ENCODE data around the gene DNAH5. TPM values are rescaled to one million over a fixed set of nuclear protein-coding genes. Genes with fewer than 3 reads are reported as not detected.

Gene DNAH5
- total RNA-seq, 6 donors from 2014 or later, result 5.0 to 47.3 (median 10.7) TPM

DNA sequence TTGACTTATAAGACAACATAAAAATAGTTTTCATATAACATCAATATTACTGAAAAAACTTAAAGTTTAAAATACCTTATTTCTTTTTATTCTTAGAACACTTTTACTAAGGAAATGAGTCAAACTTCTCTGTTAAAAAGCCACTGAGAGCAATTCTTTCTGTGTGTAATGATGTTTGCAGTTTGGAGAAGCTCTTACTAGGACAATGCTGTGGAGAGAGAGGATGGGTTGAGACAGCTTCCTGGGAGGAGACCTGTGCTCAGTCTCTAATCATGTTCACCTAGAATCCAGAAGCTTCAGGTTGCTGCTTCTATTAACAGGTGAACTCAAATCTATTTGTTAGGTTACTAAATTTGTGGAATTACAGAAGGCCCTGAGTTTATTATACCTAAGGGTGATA, 198.5 kb downstream of the DNAH5 start:
- H3K9me3 ChIP-seq, result no peaks in the 10 kb centered on the region
- TF ChIP-seq EP300 (IDR thresholded peaks at IDR 0.05), result no peak
- TF ChIP-seq POLR2A (IDR thresholded peaks at IDR 0.05), result no peak
- TF ChIP-seq, protein P1, sequence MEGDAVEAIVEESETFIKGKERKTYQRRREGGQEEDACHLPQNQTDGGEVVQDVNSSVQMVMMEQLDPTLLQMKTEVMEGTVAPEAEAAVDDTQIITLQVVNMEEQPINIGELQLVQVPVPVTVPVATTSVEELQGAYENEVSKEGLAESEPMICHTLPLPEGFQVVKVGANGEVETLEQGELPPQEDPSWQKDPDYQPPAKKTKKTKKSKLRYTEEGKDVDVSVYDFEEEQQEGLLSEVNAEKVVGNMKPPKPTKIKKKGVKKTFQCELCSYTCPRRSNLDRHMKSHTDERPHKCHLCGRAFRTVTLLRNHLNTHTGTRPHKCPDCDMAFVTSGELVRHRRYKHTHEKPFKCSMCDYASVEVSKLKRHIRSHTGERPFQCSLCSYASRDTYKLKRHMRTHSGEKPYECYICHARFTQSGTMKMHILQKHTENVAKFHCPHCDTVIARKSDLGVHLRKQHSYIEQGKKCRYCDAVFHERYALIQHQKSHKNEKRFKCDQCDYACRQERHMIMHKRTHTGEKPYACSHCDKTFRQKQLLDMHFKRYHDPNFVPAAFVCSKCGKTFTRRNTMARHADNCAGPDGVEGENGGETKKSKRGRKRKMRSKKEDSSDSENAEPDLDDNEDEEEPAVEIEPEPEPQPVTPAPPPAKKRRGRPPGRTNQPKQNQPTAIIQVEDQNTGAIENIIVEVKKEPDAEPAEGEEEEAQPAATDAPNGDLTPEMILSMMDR (IDR thresholded peaks at IDR 0.05), result no peak
- no peak for TF ChIP-seq POLR2AphosphoS5 (IDR thresholded peaks at IDR 0.05)
- ATAC-seq (ENCODE audit: low FRiP score in 2 of 2), result no peak
- H3K4me3 ChIP-seq, result no peak overlapping the region
- H3K36me3 ChIP-seq, result no peaks in the 10 kb centered on the region
- no peaks in the 10 kb centered on the region for H3K27me3 ChIP-seq
- no peak overlapping the region for H3K27ac ChIP-seq
- H3K4me1 ChIP-seq, result no peaks in the 10 kb centered on the region
- DNase-seq, result no peak

- ATAC-seq (ENCODE audit: low FRiP score in 2 of 2) (no peak), DNase-seq (no peak)
- no peaks in the 10 kb centered on the region for H3K4me1 ChIP-seq
- H3K9me3 ChIP-seq, result no peaks in the 10 kb centered on the region
- no peak overlapping the region for H3K4me3 ChIP-seq
- WGBS, 2 donors, result 40% methylated on average over 3 of the region's 3 CpGs
- no peaks in the 10 kb centered on the region for H3K36me3 ChIP-seq
- TF ChIP-seq POLR2A (IDR thresholded peaks at IDR 0.05) (no peak), POLR2AphosphoS5 (IDR thresholded peaks at IDR 0.05) (no peak), EP300 (IDR thresholded peaks at IDR 0.05) (no peak)
- TF ChIP-seq, protein P1 (IDR thresholded peaks at IDR 0.05), result no peak
- no peaks in the 10 kb centered on the region for H3K27me3 ChIP-seq
- H3K27ac ChIP-seq, result no peak overlapping the region
Measured at GRCh38 chr5:13745508-13745907, 199.0 kb downstream of the DNAH5 start.

DNA sequence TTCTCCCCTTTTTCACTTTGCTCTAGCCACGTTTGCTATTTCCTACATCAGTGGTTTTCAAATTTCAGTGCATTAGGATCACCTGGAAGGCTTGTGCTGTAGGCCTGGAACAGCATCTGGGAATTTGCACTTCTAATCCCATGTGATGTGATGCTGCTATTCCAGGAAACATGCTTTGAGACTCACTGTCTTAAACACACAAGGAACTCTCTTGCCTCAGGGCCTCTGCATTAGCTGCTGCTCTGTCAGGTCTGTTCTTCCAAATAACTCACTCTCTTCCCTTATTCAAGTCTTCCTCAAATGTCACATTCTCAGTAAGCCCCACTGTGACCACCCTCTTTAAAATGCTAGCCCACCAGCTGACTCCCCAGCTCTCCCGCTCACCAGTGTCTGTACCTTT, 204.0 kb downstream of the DNAH5 start:
- ATAC-seq (ENCODE audit: low FRiP score in 2 of 2) (no peak), DNase-seq (no peak)
- no peak for TF ChIP-seq POLR2A (IDR thresholded peaks at IDR 0.05)
- Histone ChIP-seq H3K9me3 (no peaks in the 10 kb centered on the region), H3K27ac (no peak overlapping the region), H3K4me3 (no peak overlapping the region), H3K27me3 (no peaks in the 10 kb centered on the region), H3K36me3 (no peaks in the 10 kb centered on the region), H3K4me1 (no peaks in the 10 kb centered on the region)
- WGBS, 2 donors, result 62 to 75% methylated on average over 2 of the region's 2 CpGs

DNA sequence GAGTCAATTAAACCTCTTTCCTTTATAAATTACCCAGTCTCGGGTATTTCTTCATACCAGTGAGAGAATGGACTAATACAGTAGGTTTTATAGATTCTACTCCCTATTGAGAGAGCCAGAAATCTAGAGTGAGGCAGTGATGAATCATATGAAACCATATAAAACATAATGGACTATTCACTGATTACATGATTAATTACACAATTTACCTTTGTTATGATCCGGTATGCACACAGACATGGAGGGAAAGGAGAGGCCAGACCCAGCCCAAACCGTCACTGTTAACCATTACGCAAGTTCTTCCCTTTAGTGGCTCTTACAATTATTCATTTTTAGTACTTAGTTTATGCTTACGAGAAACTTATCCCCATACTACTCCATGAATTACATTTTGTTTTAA, 205.0 kb downstream of the DNAH5 start:
- no peaks in the 10 kb centered on the region for H3K36me3 ChIP-seq
- H3K4me1 ChIP-seq, result no peaks in the 10 kb centered on the region
- no peak overlapping the region for H3K27ac ChIP-seq
- H3K27me3 ChIP-seq, result no peaks in the 10 kb centered on the region
- H3K4me3 ChIP-seq, result no peak overlapping the region
- ATAC-seq (ENCODE audit: low FRiP score in 2 of 2) (no peak), DNase-seq (no peak)
- TF ChIP-seq, protein P1 (IDR thresholded peaks at IDR 0.05), result no peak
- TF ChIP-seq EP300 (IDR thresholded peaks at IDR 0.05) (no peak), POLR2AphosphoS5 (IDR thresholded peaks at IDR 0.05) (no peak), POLR2A (IDR thresholded peaks at IDR 0.05) (no peak)
- H3K9me3 ChIP-seq, result no peaks in the 10 kb centered on the region
- 77 to 85% methylated on average over 5 of the region's 5 CpGs for WGBS, 2 donors

GRCh38 chr5:13735691-13736090, 208.8 kb downstream of the DNAH5 start:
- 90 to 95% methylated on average over 11 of the region's 11 CpGs for WGBS, 2 donors
- no peak for ATAC-seq (ENCODE audit: low FRiP score in 2 of 2)
- DNase-seq, result no peak
- H3K9me3 ChIP-seq, result no peaks in the 10 kb centered on the region
- TF ChIP-seq, protein P1 (IDR thresholded peaks at IDR 0.05), result no peak
- TF ChIP-seq POLR2A (IDR thresholded peaks at IDR 0.05) (no peak), POLR2AphosphoS5 (IDR thresholded peaks at IDR 0.05) (no peak), EP300 (IDR thresholded peaks at IDR 0.05) (no peak)
- no peaks in the 10 kb centered on the region for H3K36me3 ChIP-seq
- H3K4me1 ChIP-seq, result no peaks in the 10 kb centered on the region
- H3K27me3 ChIP-seq, result no peaks in the 10 kb centered on the region
- H3K4me3 ChIP-seq, result no peak overlapping the region
- no peak overlapping the region for H3K27ac ChIP-seq
